NCI-H524 treated with DMSO at 0.1 percent for 48 hours (cell line): ENCODE data around the gene GLYAT.

Experiments used
- DNase-seq: peaks from one replicate; lab custom pipeline; 2025; lab: John Stamatoyannopoulos, UW

GLYAT gene

GRCh38 chr11:58731819-58732218 lies at the start of gene GLYAT:
Gene GLYAT, minus strand, starts transcription at chr11:58731943. Its CDS starts 7,447 bp downstream, at chr11:58724496.
- DNase-seq: no peak

GRCh38 chr11:58781345-58781744 lies 49.6 kb upstream of the GLYAT start:
- no peak for DNase-seq

- DNase-seq: no peak
Observed at GRCh38 chr11:58780578-58780977, 48.8 kb upstream of the GLYAT start.

- DNase-seq: no peak
Observed at GRCh38 chr11:58776891-58777710, 45.4 kb upstream of the GLYAT start.

- no peak for DNase-seq
Observed at GRCh38 chr11:58775066-58775708, 43.4 kb upstream of the GLYAT start.

- DNase-seq: no peak
Observed at GRCh38 chr11:58774164-58774593, 42.4 kb upstream of the GLYAT start.

- no peak for DNase-seq
Observed at GRCh38 chr11:58773337-58773736, 41.6 kb upstream of the GLYAT start.

GRCh38 chr11:58772329-58773285 lies 40.9 kb upstream of the GLYAT start:
- no peak for DNase-seq

- no peak for DNase-seq
Observed at GRCh38 chr11:58771458-58771855, 39.7 kb upstream of the GLYAT start.

GRCh38 chr11:58770627-58771457 lies 39.1 kb upstream of the GLYAT start:
- DNase-seq: no peak

GRCh38 chr11:58770166-58770565 lies 38.4 kb upstream of the GLYAT start:
- no peak for DNase-seq

GRCh38 chr11:58769308-58769707 lies 37.6 kb upstream of the GLYAT start:
- DNase-seq: no peak

- DNase-seq: no peak
Observed at GRCh38 chr11:58768137-58768536, 36.4 kb upstream of the GLYAT start.

- DNase-seq: no peak
Observed at GRCh38 chr11:58765078-58765477, 33.3 kb upstream of the GLYAT start.

GRCh38 chr11:58763120-58763490 lies 31.4 kb upstream of the GLYAT start:
- DNase-seq: no peak

GRCh38 chr11:58762284-58763119 lies 30.8 kb upstream of the GLYAT start:
- DNase-seq: no peak

GRCh38 chr11:58757439-58757838 lies 25.7 kb upstream of the GLYAT start:
- DNase-seq: no peak

- no peak for DNase-seq
Observed at GRCh38 chr11:58745705-58746364, 14.1 kb upstream of the GLYAT start.

GRCh38 chr11:58744988-58745704 lies 13.4 kb upstream of the GLYAT start:
- DNase-seq: no peak
